B cell (primary cell): ENCODE data around the gene PPP1R10. TPM values are rescaled to one million over a fixed set of nuclear protein-coding genes. Genes with fewer than 3 reads are reported as not detected.

ENCODE experiments used
- ATAC-seq: fragments of 200-7000 bp; cut with Tn5 transposase; one replicate; pipeline ENCODE4 v1.10.0; 2021; ENCODE audit warnings: low read depth, mild to moderate bottlenecking, moderate number of reproducible peaks, moderate library complexity
- CTCF ChIA-PET: fragments of 350-600 bp; sonication (Branson Sonifier 250); formaldehyde crosslinking; loops from one replicate; lab custom pipeline; 2021; ENCODE audit warnings: antibody characterized with exemption, inconsistent platforms; lab: Charles Lee
- POLR2A ChIA-PET: fragments of 350-600 bp; sonication (Branson Sonifier 250); formaldehyde crosslinking; loops from one replicate; lab custom pipeline; 2021; ENCODE audit warnings: antibody characterized with exemption; lab: Charles Lee
- DNase-seq: peaks from one replicate; pipeline ENCODE4 v3.0.0; 2013
- H2AFZ ChIP-seq: 2 replicates; pipeline ENCODE4 v1.6.1; 2012; ENCODE audit warnings: mild to moderate bottlenecking, low read depth, low read length; ENCODE audit not compliant: insufficient read depth, poor library complexity, severe bottlenecking
- H3K27ac ChIP-seq, 2 donors: 1 replicate in 1 of 2; 2 replicates in 1 of 2; pipeline ENCODE4 v1.5.1; 2012 to 2013; ENCODE audit warnings: low read length in 2 of 2, mild to moderate bottlenecking in 2 of 2, moderate library complexity in 1 of 2
- H3K27me3 ChIP-seq, 4 experiments: fragments of 200-600 bp in 1 of 4; sonication (generic) in 1 of 4; replicated peaks in 1 of 4; 1 replicate in 2 of 4; 2 replicates in 2 of 4; pipeline versions ENCODE4 v1.6.1 to v1.7.0; 2013 to 2016; ENCODE audit warnings: low read length in 3 of 4, mild to moderate bottlenecking in 2 of 4, mixed read lengths in 1 of 4, moderate library complexity in 1 of 4; ENCODE audit not compliant: insufficient read depth in 4 of 4, control insufficient read depth in 3 of 4; ENCODE audit errors: control extremely low read depth in 1 of 4
- H3K36me3 ChIP-seq, 2 experiments: replicated peaks in 1 of 2; 1 replicate in 1 of 2; 2 replicates in 1 of 2; pipeline versions ENCODE4 v1.6.1 to v1.7.1; 2013; ENCODE audit warnings: low read length in 1 of 2; ENCODE audit not compliant: insufficient read depth in 2 of 2, control insufficient read depth in 1 of 2; ENCODE audit errors: control extremely low read depth in 1 of 2, extremely low read depth in 1 of 2
- H3K4me1 ChIP-seq, 2 donors: fragments of 200-600 bp in 1 of 2; sonication (generic) in 1 of 2; 1 replicate in 1 of 2; 2 replicates in 1 of 2; pipeline versions ENCODE4 v1.5.1 to v1.6.1; 2013 to 2017; ENCODE audit warnings: low read length in 2 of 2; ENCODE audit not compliant: control insufficient read depth in 2 of 2, insufficient read depth in 2 of 2
- H3K4me2 ChIP-seq: replicated peaks from 2 replicates; pipeline ENCODE3; 2012; ENCODE audit warnings: mild to moderate bottlenecking, low read depth, low read length; ENCODE audit not compliant: poor library complexity, severe bottlenecking
- H3K4me3 ChIP-seq, 5 experiments: fragments of 200-600 bp in 1 of 5; sonication (generic) in 1 of 5; 1 replicate in 3 of 5; 2 replicates in 2 of 5; pipeline versions ENCODE4 v1.5.1 to v1.7.0; 2011 to 2016; ENCODE audit warnings: low read length in 4 of 5, mild to moderate bottlenecking in 4 of 5, low read depth in 2 of 5, control low read depth in 1 of 5, moderate library complexity in 1 of 5; ENCODE audit not compliant: insufficient read depth in 1 of 5; ENCODE audit errors: control extremely low read depth in 1 of 5, extremely low read depth in 1 of 5
- H3K79me2 ChIP-seq: fragments of 200-600 bp; sonication (generic); one replicate; pipeline ENCODE4 v1.6.0; 2016; ENCODE audit warnings: low read length; ENCODE audit not compliant: control insufficient read depth, insufficient read depth
- H3K9ac ChIP-seq: fragments of 200-600 bp; sonication (generic); 2 replicates; pipeline ENCODE4 v1.6.1; 2017; ENCODE audit warnings: mild to moderate bottlenecking, low read length, moderate library complexity
- H3K9me3 ChIP-seq, 3 donors: one replicate each; pipeline versions ENCODE4 v1.6.1 to v1.7.1; 2013; ENCODE audit warnings: low read length in 2 of 3; ENCODE audit not compliant: control insufficient read depth in 2 of 3, insufficient read depth in 1 of 3; ENCODE audit errors: control extremely low read depth in 1 of 3
- H4K20me1 ChIP-seq: 2 replicates; pipeline ENCODE4 v1.6.0; 2012; ENCODE audit warnings: mild to moderate bottlenecking, low read length; ENCODE audit not compliant: insufficient read depth, control insufficient read depth, poor library complexity, severe bottlenecking
- H3K27ac Mint-ChIP-seq: one replicate; pipeline ENCODE4 v1.8.0; 2021; ENCODE audit warnings: mixed read lengths
- H3K27me3 Mint-ChIP-seq: one replicate; pipeline ENCODE4 v1.8.0; 2021; ENCODE audit warnings: mixed read lengths
- H3K4me1 Mint-ChIP-seq: one replicate; pipeline ENCODE4 v1.8.0; 2021; ENCODE audit warnings: mixed read lengths
- H3K4me3 Mint-ChIP-seq: one replicate; pipeline ENCODE4 v1.8.0; 2021; ENCODE audit warnings: mixed read lengths
- H3K9me3 Mint-ChIP-seq: one replicate; pipeline ENCODE4 v1.8.0; 2022; ENCODE audit warnings: mixed read lengths; ENCODE audit not compliant: insufficient read depth
- CTCF ChIP-seq: fragments of 200-600 bp; IDR thresholded peaks from one replicate; pipeline ENCODE4 v1.8.0; 2022; ENCODE audit warnings: antibody characterized with exemption, mild to moderate bottlenecking
- EZH2 ChIP-seq: IDR thresholded peaks from 2 replicates; pipeline ENCODE4 v1.6.1; 2012; ENCODE audit warnings: borderline replicate concordance, low read depth, mild to moderate bottlenecking, moderate library complexity, low read length; ENCODE audit not compliant: insufficient read depth, poor library complexity, severe bottlenecking
- WGBS: methylation state at CpG from one replicate; pipeline ENCODE4 v1.1.5; 2013; ENCODE audit warnings: missing lambda C conversion rate; ENCODE audit not compliant: insufficient coverage; 5-methylcytosine and 5-hydroxymethylcytosine counted together
- intact Hi-C: fragments of 100-400 bp; cut with micrococcal nuclease; formaldehyde crosslinking; loops from one replicate; pipeline ENCODE4 v1.10.0; 2022
- polyA plus RNA-seq: library from polyadenylated mRNA; depleted of rRNA; stranded (reverse); fragments of >200 nt; gene quantifications from 2 replicates; pipeline ENCODE4 v1.2.3, GENCODE V29; 2012
- total RNA-seq, 2 donors: library from RNA; stranded (reverse); fragments of 120-200 nt in 1 of 2; gene quantifications; 1 replicate in 1 of 2; 2 replicates in 1 of 2; pipeline versions ENCODE4 v1.2.3 to v1.2.4, GENCODE V29; 2013 to 2022

The PPP1R10 gene
- total and polyA plus RNA-seq, 2 donors (not counting 1 experiment from before 2014, with no cell fraction given) = 40.7 to 177 TPM

- peak overlapping the region; percentile 96 for H3K4me3 Mint-ChIP-seq
- H3K36me3 ChIP-seq = peaks cover 0 to 12% of the 10 kb centered on the region in 2 experiments
- TF ChIP-seq EZH2 = no peak
- H3K79me2 ChIP-seq = peaks cover 78% of the 10 kb centered on the region
- peak overlapping the region; percentile 82 to 92 for H3K27ac ChIP-seq
- peak overlapping the region; percentile 66 to 93 (median 87) for H3K4me3 ChIP-seq
- peak overlapping the region; percentile 88 for H3K9ac ChIP-seq
- CTCF ChIA-PET = interaction anchor here (1.0 kb wide), 1 partner anchor 27 kb away, joined by 3 read pairs; no protein-coding TSS in a partner anchor
- no peaks in the 10 kb centered on the region for H3K9me3 Mint-ChIP-seq
- H2AFZ ChIP-seq = no peak overlapping the region
- peaks cover 25 to 32% of the 10 kb centered on the region in 2 donors for H3K4me1 ChIP-seq
- H3K27ac Mint-ChIP-seq = peak overlapping the region; percentile 21
- H3K4me1 Mint-ChIP-seq = peaks cover 57% of the 10 kb centered on the region
- POLR2A ChIA-PET = no interaction called here
- ATAC-seq (no peak), DNase-seq (no peak)
- peak overlapping the region; percentile 72 for H3K4me2 ChIP-seq
- intact Hi-C loops = loop anchor here (5.0 kb wide), 1 partner anchor 170 kb away; the partner anchor contains the start of genes FLOT1 and IER3
- H3K27me3 Mint-ChIP-seq = no peaks in the 10 kb centered on the region
- H4K20me1 ChIP-seq = peaks cover 43% of the 10 kb centered on the region
- no peaks in the 10 kb centered on the region for H3K9me3 ChIP-seq
- H3K27me3 ChIP-seq = no peaks in the 10 kb centered on the region
These were observed 44.9 kb downstream of the PPP1R10 start for GRCh38 chr6:30572148-30572547.

DNA sequence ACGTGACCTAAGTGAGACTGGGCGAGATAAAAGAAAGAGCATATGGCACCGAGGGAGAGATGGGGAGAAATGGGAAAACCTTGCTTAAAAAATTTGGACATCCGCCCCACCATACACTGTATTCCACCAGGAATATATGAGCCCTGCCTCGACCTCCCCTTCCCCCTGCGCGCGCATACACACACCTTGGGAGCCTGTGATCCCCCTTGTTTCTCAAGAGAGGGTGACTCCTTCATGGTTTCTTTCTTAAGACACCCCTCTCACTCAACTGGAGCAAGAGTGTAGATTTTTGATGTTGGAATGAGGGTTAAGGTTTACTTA, 45.3 kb downstream of the PPP1R10 start:
- DNase-seq (no peak), ATAC-seq (no peak)
- peaks cover 74% of the 10 kb centered on the region for H3K79me2 ChIP-seq
- no peaks in the 10 kb centered on the region for H3K27me3 Mint-ChIP-seq
- H3K27ac Mint-ChIP-seq = peak overlapping the region; percentile 93
- peak overlapping the region; percentile 82 to 92 for H3K27ac ChIP-seq
- peak overlapping the region; percentile 88 for H3K9ac ChIP-seq
- no peak for TF ChIP-seq EZH2
- TF ChIP-seq CTCF = no peak
- CTCF ChIA-PET = interaction anchor here (0.7 to 2.7 kb wide), 11 partner anchors 13 to 159 kb away, joined by 3 to 29 read pairs (median 4); no protein-coding TSS in a partner anchor
- H3K9me3 ChIP-seq = no peaks in the 10 kb centered on the region
- peaks cover 56% of the 10 kb centered on the region for H3K4me1 Mint-ChIP-seq
- peak overlapping the region; percentile 96 for H3K4me3 Mint-ChIP-seq
- H3K36me3 ChIP-seq = peaks cover 0 to 8% of the 10 kb centered on the region in 2 experiments
- H3K27me3 ChIP-seq = no peaks in the 10 kb centered on the region
- peak overlapping the region; percentile 66 to 93 (median 87) for H3K4me3 ChIP-seq
- H2AFZ ChIP-seq = peak overlapping the region; percentile 85
- intact Hi-C loops = loop anchor here (1.0 to 5.0 kb wide), 9 partner anchors 15 to 171 kb away; partner anchors contain the start of genes DHX16, FLOT1, GNL1 and IER3
- H4K20me1 ChIP-seq = peaks cover 38% of the 10 kb centered on the region
- POLR2A ChIA-PET = interaction anchor here (0.6 to 2.3 kb wide), 7 partner anchors 11 to 90 kb away, joined by 3 to 19 read pairs (median 4); partner anchors contain the start of genes GNL1, MRPS18B, PPP1R10 and PRR3
- WGBS = 0% methylated on average over 4 of the region's 8 CpGs
- no peaks in the 10 kb centered on the region for H3K9me3 Mint-ChIP-seq
- peaks cover 25 to 32% of the 10 kb centered on the region in 2 donors for H3K4me1 ChIP-seq
- H3K4me2 ChIP-seq = peak overlapping the region; percentile 72
